IMR-90 (cell line): ENCODE measurements around the gene NXT2. TPM values are rescaled to one million over a fixed set of nuclear protein-coding genes. Genes with fewer than 3 reads are reported as not detected.

Experiments used
- ATAC-seq: fragments of 200-7000 bp; cut with Tn5 transposase; 2 replicates; pipeline ENCODE4 v1.9.1; 2020; ENCODE audit warnings: low read depth, mild to moderate bottlenecking, moderate library complexity
- BruUV-seq: library from RNA; stranded (reverse); fragments of 400-500 nt; replicated peaks from 2 replicates; lab custom pipeline; 2021; lab: Mats Ljungman, UMichigan
- CTCF ChIA-PET: fragments of 300-600 bp; formaldehyde crosslinking; extraction: SDS; loops from one replicate; lab custom pipeline; 2021; ENCODE audit warnings: antibody characterized with exemption; lab: Yijun Ruan, JAX
- POLR2A ChIA-PET: fragments of 300-600 bp; sonication (Branson Sonifier 250); formaldehyde crosslinking; loops from one replicate; lab custom pipeline; 2022; ENCODE audit warnings: antibody characterized with exemption; ENCODE audit not compliant: unreplicated experiment; lab: Charles Lee
- DNase-seq: peaks from one replicate; pipeline ENCODE4 v3.0.0; 2013
- H2AFZ ChIP-seq: replicated peaks from 2 replicates; pipeline ENCODE3; 2013; ENCODE audit warnings: low read length, mild to moderate bottlenecking; ENCODE audit not compliant: poor library complexity
- H2AK5ac ChIP-seq: 2 replicates; pipeline ENCODE4 v1.6.1; 2013; ENCODE audit warnings: low read depth, low read length, inconsistent platforms
- H2AK9ac ChIP-seq: replicated peaks from 2 replicates; pipeline ENCODE3; 2013; ENCODE audit warnings: mild to moderate bottlenecking, low read depth, low read length, moderate library complexity; ENCODE audit not compliant: poor library complexity
- H2BK120ac ChIP-seq: 2 replicates; pipeline ENCODE4 v1.6.1; 2013; ENCODE audit warnings: low read depth, low read length, inconsistent platforms
- H2BK15ac ChIP-seq: 3 replicates; pipeline ENCODE4 v1.6.1; 2013; ENCODE audit warnings: low read depth, low read length, inconsistent platforms
- H2BK20ac ChIP-seq: 2 replicates; pipeline ENCODE4 v1.6.1; 2013; ENCODE audit warnings: low read depth, mild to moderate bottlenecking, inconsistent platforms, low read length, moderate library complexity
- H2BK5ac ChIP-seq: 2 replicates; pipeline ENCODE4 v1.6.1; 2013; ENCODE audit warnings: mild to moderate bottlenecking, low read depth, low read length, inconsistent platforms; ENCODE audit not compliant: poor library complexity, severe bottlenecking
- H3K14ac ChIP-seq: replicated peaks from 2 replicates; pipeline ENCODE4 v1.6.1; 2013; ENCODE audit warnings: low read depth, low read length, inconsistent platforms
- H3K18ac ChIP-seq: 2 replicates; pipeline ENCODE4 v1.6.1; 2013; ENCODE audit warnings: low read depth, low read length, control low read depth
- H3K23ac ChIP-seq: 2 replicates; pipeline ENCODE4 v1.6.1; 2013; ENCODE audit warnings: low read depth, low read length, inconsistent platforms
- H3K27ac ChIP-seq: 2 replicates; pipeline ENCODE4 v1.5.1; 2013; ENCODE audit warnings: mild to moderate bottlenecking, control low read depth, low read length; ENCODE audit not compliant: insufficient read depth
- H3K27me3 ChIP-seq: 2 replicates; pipeline ENCODE4 v1.6.1; 2013; ENCODE audit warnings: low read length; ENCODE audit not compliant: control insufficient read depth, insufficient read depth
- H3K36me3 ChIP-seq: 2 replicates; pipeline ENCODE4 v1.6.1; 2013; ENCODE audit warnings: low read length, mixed read lengths; ENCODE audit not compliant: control insufficient read depth, insufficient read depth
- H3K4ac ChIP-seq: 2 replicates; pipeline ENCODE4 v1.6.1; 2013; ENCODE audit warnings: low read depth, low read length, inconsistent platforms
- H3K4me1 ChIP-seq: 2 replicates; pipeline ENCODE4 v1.6.1; 2013; ENCODE audit warnings: low read length, mixed read lengths; ENCODE audit not compliant: control insufficient read depth, insufficient read depth
- H3K4me2 ChIP-seq: 2 replicates; pipeline ENCODE4 v1.6.1; 2013; ENCODE audit warnings: low read depth, mild to moderate bottlenecking, control low read depth, low read length, moderate library complexity
- H3K4me3 ChIP-seq: 2 replicates; pipeline ENCODE4 v1.5.1; 2013; ENCODE audit warnings: low read depth, mild to moderate bottlenecking, control low read depth, low read length, moderate library complexity; ENCODE audit not compliant: insufficient read depth
- H3K56ac ChIP-seq: 2 replicates; pipeline ENCODE4 v1.6.1; 2013; ENCODE audit warnings: low read length, inconsistent platforms; ENCODE audit not compliant: insufficient read depth; ENCODE audit errors: extremely low read depth
- H3K79me1 ChIP-seq, 2 experiments: 2 replicates each; pipeline ENCODE4 v1.6.1; 2013; ENCODE audit warnings: low read length in 2 of 2, inconsistent platforms in 1 of 2, low read depth in 1 of 2
- H3K9ac ChIP-seq: 2 replicates; pipeline ENCODE4 v1.6.1; 2013; ENCODE audit warnings: low read depth, low read length, control low read depth
- H3K9me1 ChIP-seq: 2 replicates; pipeline ENCODE4 v1.6.1; 2013; ENCODE audit warnings: low read length, inconsistent platforms; ENCODE audit not compliant: insufficient read depth
- H3K9me3 ChIP-seq: 2 replicates; pipeline ENCODE4 v1.6.1; 2013; ENCODE audit warnings: low read length; ENCODE audit not compliant: control insufficient read depth, insufficient read depth
- H4K20me1 ChIP-seq: 2 replicates; pipeline ENCODE4 v1.6.1; 2013; ENCODE audit warnings: low read length, inconsistent platforms; ENCODE audit not compliant: insufficient read depth
- H4K5ac ChIP-seq: 2 replicates; pipeline ENCODE4 v1.6.1; 2013; ENCODE audit warnings: mild to moderate bottlenecking, low read depth, low read length, control low read depth
- H4K8ac ChIP-seq, 2 experiments: 2 replicates each; pipeline ENCODE4 v1.6.1; 2013; ENCODE audit warnings: low read depth in 2 of 2, low read length in 2 of 2, control low read depth in 1 of 2, inconsistent platforms in 1 of 2
- H4K91ac ChIP-seq: 2 replicates; pipeline ENCODE4 v1.6.1; 2013; ENCODE audit warnings: low read depth, low read length, inconsistent platforms; ENCODE audit not compliant: insufficient read depth
- BHLHE40 ChIP-seq: fragments of 150-350 bp; IDR thresholded peaks from 2 replicates; pipeline ENCODE4 v1.6.1; 2016; ENCODE audit warnings: mild to moderate bottlenecking, low read depth, low read length
- CEBPB ChIP-seq: IDR thresholded peaks from 2 replicates; pipeline ENCODE4 v1.6.1; 2012; ENCODE audit warnings: low read depth, low read length, improper control_type of control experiment
- CHD1 ChIP-seq: IDR thresholded peaks from 2 replicates; pipeline ENCODE4 v1.6.1; 2012; ENCODE audit warnings: low read depth, low read length, improper control_type of control experiment
- FOS ChIP-seq: fragments of 150-350 bp; IDR thresholded peaks from 2 replicates; pipeline ENCODE4 v1.6.1; 2016; ENCODE audit warnings: low read depth, low read length
- MAZ ChIP-seq: IDR thresholded peaks from 2 replicates; pipeline ENCODE4 v1.6.1; 2012; ENCODE audit warnings: low read depth, mild to moderate bottlenecking, low read length, improper control_type of control experiment, moderate library complexity, borderline replicate concordance
- MXI1 ChIP-seq: IDR thresholded peaks from 2 replicates; pipeline ENCODE4 v1.6.1; 2012; ENCODE audit warnings: low read depth, mild to moderate bottlenecking, low read length, moderate library complexity, borderline replicate concordance
- NFE2L2 ChIP-seq: fragments of 150-350 bp; IDR thresholded peaks from 2 replicates; pipeline ENCODE4 v1.6.1; 2016; ENCODE audit warnings: low read depth, mild to moderate bottlenecking, low read length
- POLR2A ChIP-seq: IDR thresholded peaks from 2 replicates; pipeline ENCODE4 v1.6.1; 2012; ENCODE audit warnings: mild to moderate bottlenecking, low read depth, low read length
- RAD21 ChIP-seq: IDR thresholded peaks from 2 replicates; pipeline ENCODE4 v1.6.1; 2012; ENCODE audit warnings: low read length, improper control_type of control experiment
- RCOR1 ChIP-seq: IDR thresholded peaks from 2 replicates; pipeline ENCODE4 v1.6.1; 2012; ENCODE audit warnings: mild to moderate bottlenecking, low read length, improper control_type of control experiment; ENCODE audit not compliant: insufficient replicate concordance
- RFX5 ChIP-seq: IDR thresholded peaks from 2 replicates; pipeline ENCODE4 v1.8.0; 2012; ENCODE audit warnings: low read depth, mild to moderate bottlenecking, low read length, moderate library complexity
- SMC3 ChIP-seq: fragments of 150-350 bp; IDR thresholded peaks from 2 replicates; pipeline ENCODE4 v1.6.1; 2016; ENCODE audit warnings: low read depth, mild to moderate bottlenecking, antibody characterized with exemption, low read length, moderate library complexity
- USF2 ChIP-seq: fragments of 150-350 bp; IDR thresholded peaks from 2 replicates; pipeline ENCODE4 v1.6.1; 2017; ENCODE audit warnings: mild to moderate bottlenecking, antibody characterized with exemption, low read length, low read depth
- WGBS, 2 experiments: methylation state at CpG; one replicate each; pipeline versions ENCODE4 v1.1.5 to v1.1.7; 2013; ENCODE audit warnings: missing lambda C conversion rate in 2 of 2; ENCODE audit not compliant: insufficient read length in 1 of 2; ENCODE audit errors: extremely low coverage in 2 of 2; 5-methylcytosine and 5-hydroxymethylcytosine counted together
- dilution Hi-C: fragments of 300-500 bp; cut with HindIII; formaldehyde crosslinking; loops from one replicate; pipeline ENCODE4 v1.14.3; 2018; ENCODE audit warnings: low sequenced_read_pairs; ENCODE audit not compliant: unreplicated experiment
- in situ Hi-C: fragments of 300-500 bp; cut with MboI; formaldehyde crosslinking; loops from 3 replicates; pipeline ENCODE4 v1.14.3; 2019; ENCODE audit warnings: low sequenced_read_pairs, inconsistent platforms, mixed read lengths
- intact Hi-C: fragments of 100-400 bp; cut with micrococcal nuclease; formaldehyde crosslinking; loops from 2 replicates; pipeline ENCODE4 v1.10.0; 2022
- polyA plus RNA-seq, 3 experiments: library from polyadenylated mRNA; depleted of rRNA; stranded (reverse); fragments of >200 nt; gene quantifications; 2 replicates each; pipeline ENCODE4 v1.2.3, GENCODE V29; 2012; ENCODE audit warnings: low replicate concordance in 1 of 3
- total RNA-seq: library from RNA; depleted of rRNA; stranded (reverse); fragments of >200 nt; gene quantifications from 2 replicates; pipeline ENCODE4 v1.2.3, GENCODE V29; 2012
- TF ChIP-seq, protein P1 (sequence below): conservative IDR thresholded peaks from 2 replicates; pipeline ENCODE4 v1.5.1; 2012; ENCODE audit warnings: mild to moderate bottlenecking, low read depth, low read length, improper control_type of control experiment

NXT2 gene
- total and polyA plus RNA-seq, 2 of the 4 experiments (the other 2 are of a cell fraction): 3.6 to 8.1 TPM

DNA sequence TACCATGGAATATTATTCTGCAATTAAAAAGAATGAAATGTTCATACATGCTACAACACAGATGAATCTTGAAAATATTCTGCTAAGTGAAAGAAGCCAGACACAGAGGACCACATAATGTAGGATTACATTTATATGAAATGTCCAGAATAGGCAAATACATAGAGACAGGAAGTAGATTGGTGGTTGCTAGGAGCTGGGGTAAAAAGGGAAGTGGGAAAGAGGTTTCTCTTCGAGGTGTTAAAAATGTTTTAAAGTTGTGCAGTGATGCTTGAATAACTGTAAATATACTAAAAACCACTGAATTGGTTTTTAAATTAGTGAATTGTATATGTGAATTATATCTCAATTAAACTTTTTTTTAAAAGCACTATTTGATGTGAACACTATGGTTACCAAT, 3.6 kb upstream of the NXT2 start:
- H3K36me3 ChIP-seq: no peaks in the 10 kb centered on the region
- H3K23ac ChIP-seq: no peak overlapping the region
- H4K20me1 ChIP-seq: no peaks in the 10 kb centered on the region
- no peak overlapping the region for H2BK5ac ChIP-seq
- no peak overlapping the region for H3K4me3 ChIP-seq
- H2AK9ac ChIP-seq: no peak overlapping the region
- H3K79me1 ChIP-seq: no peaks in the 10 kb centered on the region
- POLR2A ChIA-PET: no interaction called here
- H3K27ac ChIP-seq: no peak overlapping the region
- no peak overlapping the region for H4K91ac ChIP-seq
- H3K18ac ChIP-seq: no peak overlapping the region
- H2BK120ac ChIP-seq: no peak overlapping the region
- WGBS, 2 experiments: no CpG with 5 or more reads among the region's 1 CpG
- no peaks in the 10 kb centered on the region for H3K9me1 ChIP-seq
- no TSS peak for BruUV-seq
- H3K4me2 ChIP-seq: no peak overlapping the region
- DNase-seq: no peak
- dilution Hi-C loops: no loop called here
- no peak overlapping the region for H2AFZ ChIP-seq
- no peak overlapping the region for H3K9ac ChIP-seq
- ATAC-seq: no peak
- no peak for TF ChIP-seq RCOR1
- no peak for TF ChIP-seq SMC3
- TF ChIP-seq, protein P1, sequence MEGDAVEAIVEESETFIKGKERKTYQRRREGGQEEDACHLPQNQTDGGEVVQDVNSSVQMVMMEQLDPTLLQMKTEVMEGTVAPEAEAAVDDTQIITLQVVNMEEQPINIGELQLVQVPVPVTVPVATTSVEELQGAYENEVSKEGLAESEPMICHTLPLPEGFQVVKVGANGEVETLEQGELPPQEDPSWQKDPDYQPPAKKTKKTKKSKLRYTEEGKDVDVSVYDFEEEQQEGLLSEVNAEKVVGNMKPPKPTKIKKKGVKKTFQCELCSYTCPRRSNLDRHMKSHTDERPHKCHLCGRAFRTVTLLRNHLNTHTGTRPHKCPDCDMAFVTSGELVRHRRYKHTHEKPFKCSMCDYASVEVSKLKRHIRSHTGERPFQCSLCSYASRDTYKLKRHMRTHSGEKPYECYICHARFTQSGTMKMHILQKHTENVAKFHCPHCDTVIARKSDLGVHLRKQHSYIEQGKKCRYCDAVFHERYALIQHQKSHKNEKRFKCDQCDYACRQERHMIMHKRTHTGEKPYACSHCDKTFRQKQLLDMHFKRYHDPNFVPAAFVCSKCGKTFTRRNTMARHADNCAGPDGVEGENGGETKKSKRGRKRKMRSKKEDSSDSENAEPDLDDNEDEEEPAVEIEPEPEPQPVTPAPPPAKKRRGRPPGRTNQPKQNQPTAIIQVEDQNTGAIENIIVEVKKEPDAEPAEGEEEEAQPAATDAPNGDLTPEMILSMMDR: no peak
- no peak for TF ChIP-seq RAD21
- TF ChIP-seq CEBPB: no peak
- TF ChIP-seq FOS: no peak
- no peak for TF ChIP-seq MAZ
- TF ChIP-seq NFE2L2: no peak
- no peak for TF ChIP-seq MXI1
- no peak for TF ChIP-seq CHD1
- TF ChIP-seq BHLHE40: no peak
- TF ChIP-seq POLR2A: no peak
- no peak for TF ChIP-seq USF2
- no peak for TF ChIP-seq RFX5
- H3K27me3 ChIP-seq: no peaks in the 10 kb centered on the region
- no peak overlapping the region for H3K56ac ChIP-seq
- H2AK5ac ChIP-seq: no peak overlapping the region
- no peak overlapping the region for H4K5ac ChIP-seq
- no peak overlapping the region for H2BK15ac ChIP-seq
- H3K9me3 ChIP-seq: no peaks in the 10 kb centered on the region
- H3K4ac ChIP-seq: no peak overlapping the region
- H3K4me1 ChIP-seq: no peaks in the 10 kb centered on the region
- intact Hi-C loops: no loop called here
- CTCF ChIA-PET: no interaction called here
- H4K8ac ChIP-seq: no peak overlapping the region
- in situ Hi-C loops: no loop called here
- H3K14ac ChIP-seq: no peak overlapping the region
- H2BK20ac ChIP-seq: no peak overlapping the region
